ENCODE measurements around the gene GZMA.

DNA sequence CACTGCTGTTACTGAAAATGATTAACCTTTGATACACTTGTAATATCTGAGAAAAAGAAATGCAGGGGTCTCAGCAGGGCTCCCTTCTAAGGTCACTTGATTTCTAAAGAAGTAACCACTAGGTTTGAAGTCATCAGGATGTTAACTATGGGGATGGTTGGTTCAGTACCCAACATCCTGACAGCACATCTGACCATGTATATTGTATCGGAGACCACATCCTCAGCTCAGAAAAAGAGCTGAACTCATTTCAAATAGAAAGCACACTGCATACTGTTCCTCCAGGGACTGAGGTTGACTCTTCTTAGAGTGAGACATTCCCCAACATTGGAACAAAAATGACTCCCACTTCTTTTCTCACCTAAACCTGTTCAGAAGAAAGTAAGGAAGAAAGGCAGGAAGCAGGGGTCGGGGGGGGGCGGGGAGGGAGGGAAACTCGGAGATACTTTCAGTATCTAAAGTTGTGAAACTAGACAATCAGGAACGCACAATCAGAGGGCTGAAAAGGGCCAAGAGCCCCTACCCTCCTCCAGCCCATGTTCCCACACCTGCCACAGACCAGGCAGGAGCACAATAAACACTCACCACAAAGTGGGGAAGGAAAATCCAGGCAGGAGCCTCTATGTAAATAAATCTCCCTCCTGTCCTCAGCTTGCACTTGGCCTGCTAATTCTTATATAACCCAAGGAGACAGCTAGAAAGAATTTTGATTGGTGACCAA lies 730 bp upstream of the GZMA start:
- TF ChIP-seq, protein P1, sequence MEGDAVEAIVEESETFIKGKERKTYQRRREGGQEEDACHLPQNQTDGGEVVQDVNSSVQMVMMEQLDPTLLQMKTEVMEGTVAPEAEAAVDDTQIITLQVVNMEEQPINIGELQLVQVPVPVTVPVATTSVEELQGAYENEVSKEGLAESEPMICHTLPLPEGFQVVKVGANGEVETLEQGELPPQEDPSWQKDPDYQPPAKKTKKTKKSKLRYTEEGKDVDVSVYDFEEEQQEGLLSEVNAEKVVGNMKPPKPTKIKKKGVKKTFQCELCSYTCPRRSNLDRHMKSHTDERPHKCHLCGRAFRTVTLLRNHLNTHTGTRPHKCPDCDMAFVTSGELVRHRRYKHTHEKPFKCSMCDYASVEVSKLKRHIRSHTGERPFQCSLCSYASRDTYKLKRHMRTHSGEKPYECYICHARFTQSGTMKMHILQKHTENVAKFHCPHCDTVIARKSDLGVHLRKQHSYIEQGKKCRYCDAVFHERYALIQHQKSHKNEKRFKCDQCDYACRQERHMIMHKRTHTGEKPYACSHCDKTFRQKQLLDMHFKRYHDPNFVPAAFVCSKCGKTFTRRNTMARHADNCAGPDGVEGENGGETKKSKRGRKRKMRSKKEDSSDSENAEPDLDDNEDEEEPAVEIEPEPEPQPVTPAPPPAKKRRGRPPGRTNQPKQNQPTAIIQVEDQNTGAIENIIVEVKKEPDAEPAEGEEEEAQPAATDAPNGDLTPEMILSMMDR (IDR thresholded peaks at IDR 0.05), result no peak
- TF ChIP-seq POLR2A (IDR thresholded peaks at IDR 0.05), result no peak
